ENCODE measurements around the gene MTR. TPM values are rescaled to one million over a fixed set of nuclear protein-coding genes. Genes with fewer than 3 reads are reported as not detected.

Gene MTR
- total RNA-seq, 1 experiment from 2014 or later = 27.5 TPM

DNA sequence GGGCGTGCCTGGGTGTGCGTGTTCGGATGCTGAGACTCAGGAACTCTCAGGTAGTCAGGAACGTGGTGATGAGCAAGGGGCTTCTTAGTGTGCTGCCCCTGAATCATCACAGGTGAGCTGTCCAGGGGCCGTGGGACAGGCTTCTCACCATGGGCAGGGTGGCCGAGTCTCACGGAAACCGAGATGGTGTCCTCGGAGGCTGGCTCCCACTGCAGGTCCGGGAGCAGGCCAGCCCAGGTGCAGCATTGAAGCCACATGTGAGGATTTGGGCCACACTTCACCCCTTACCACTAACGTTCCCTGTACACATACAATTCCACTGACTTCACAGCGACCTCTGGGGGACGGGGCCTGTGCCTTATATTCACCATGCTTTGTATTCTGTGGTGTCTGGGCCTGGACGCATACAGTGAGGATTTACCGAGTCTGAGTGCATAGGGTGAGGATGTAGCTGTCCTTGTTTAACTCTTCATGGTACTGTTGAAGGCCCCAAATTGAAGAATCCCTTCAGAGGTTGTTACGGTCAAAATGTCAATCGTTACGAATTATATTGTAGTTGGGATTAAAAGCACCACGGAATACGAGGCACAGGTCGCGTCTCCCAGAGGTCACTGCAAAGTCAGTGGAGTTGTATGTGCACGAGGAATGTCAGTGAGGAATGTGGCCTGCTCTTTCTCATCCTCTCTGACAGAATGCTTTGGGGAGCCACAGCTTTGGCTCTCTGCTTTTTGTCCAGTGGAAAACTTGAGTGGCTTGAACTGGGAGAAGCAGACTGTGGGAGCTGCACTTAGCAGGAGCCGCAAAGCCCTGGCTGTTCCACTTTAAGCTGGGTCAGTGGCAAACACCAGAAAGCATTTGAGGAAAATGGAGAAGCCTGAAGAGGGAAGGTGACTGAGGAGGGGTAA lies 95.3 kb downstream of the MTR start:
- H3K27me3 Mint-ChIP-seq (ENCODE audit: low read depth) = no peaks in the 10 kb centered on the region
- ChIA-PET CTCF (no interaction called here), POLR2A (no interaction called here)
- H3K9me3 Mint-ChIP-seq = no peaks in the 10 kb centered on the region
- DNase-seq (ENCODE audit: low spot score) = no peak
- TF ChIP-seq PRRX2 (CRISPR knock-in tag; IDR thresholded peaks at IDR 0.05) = no peak
- TF ChIP-seq, protein P1, sequence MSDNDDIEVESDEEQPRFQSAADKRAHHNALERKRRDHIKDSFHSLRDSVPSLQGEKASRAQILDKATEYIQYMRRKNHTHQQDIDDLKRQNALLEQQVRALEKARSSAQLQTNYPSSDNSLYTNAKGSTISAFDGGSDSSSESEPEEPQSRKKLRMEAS (CRISPR knock-in tag; IDR thresholded peaks at IDR 0.05) = no peak
- no peak for TF ChIP-seq ATF1 (CRISPR knock-in tag; IDR thresholded peaks at IDR 0.05)
- no peak for TF ChIP-seq E2F4 (CRISPR knock-in tag; IDR thresholded peaks at IDR 0.05; ENCODE audit: borderline replicate concordance, low read depth)
- TF ChIP-seq NFATC4 (CRISPR knock-in tag; IDR thresholded peaks at IDR 0.05) = no peak
- TF ChIP-seq, protein P2, sequence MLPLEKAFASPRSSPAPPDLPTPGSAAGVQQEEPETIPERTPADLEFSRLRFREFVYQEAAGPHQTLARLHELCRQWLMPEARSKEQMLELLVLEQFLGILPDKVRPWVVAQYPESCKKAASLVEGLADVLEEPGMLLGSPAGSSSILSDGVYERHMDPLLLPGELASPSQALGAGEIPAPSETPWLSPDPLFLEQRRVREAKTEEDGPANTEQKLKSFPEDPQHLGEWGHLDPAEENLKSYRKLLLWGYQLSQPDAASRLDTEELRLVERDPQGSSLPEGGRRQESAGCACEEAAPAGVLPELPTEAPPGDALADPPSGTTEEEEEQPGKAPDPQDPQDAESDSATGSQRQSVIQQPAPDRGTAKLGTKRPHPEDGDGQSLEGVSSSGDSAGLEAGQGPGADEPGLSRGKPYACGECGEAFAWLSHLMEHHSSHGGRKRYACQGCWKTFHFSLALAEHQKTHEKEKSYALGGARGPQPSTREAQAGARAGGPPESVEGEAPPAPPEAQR (CRISPR knock-in tag; IDR thresholded peaks at IDR 0.05) = no peak
- TF ChIP-seq OVOL2 (CRISPR knock-in tag; IDR thresholded peaks at IDR 0.05; ENCODE audit: borderline replicate concordance) = no peak
- no peaks in the 10 kb centered on the region for H3K4me1 Mint-ChIP-seq
- peak overlapping the region; percentile 63 for H3K27ac Mint-ChIP-seq
- H3K4me3 Mint-ChIP-seq = no peak overlapping the region
- peaks cover 55% of the 10 kb centered on the region for H3K36me3 Mint-ChIP-seq
- peak; percentile 58 for ATAC-seq

DNA sequence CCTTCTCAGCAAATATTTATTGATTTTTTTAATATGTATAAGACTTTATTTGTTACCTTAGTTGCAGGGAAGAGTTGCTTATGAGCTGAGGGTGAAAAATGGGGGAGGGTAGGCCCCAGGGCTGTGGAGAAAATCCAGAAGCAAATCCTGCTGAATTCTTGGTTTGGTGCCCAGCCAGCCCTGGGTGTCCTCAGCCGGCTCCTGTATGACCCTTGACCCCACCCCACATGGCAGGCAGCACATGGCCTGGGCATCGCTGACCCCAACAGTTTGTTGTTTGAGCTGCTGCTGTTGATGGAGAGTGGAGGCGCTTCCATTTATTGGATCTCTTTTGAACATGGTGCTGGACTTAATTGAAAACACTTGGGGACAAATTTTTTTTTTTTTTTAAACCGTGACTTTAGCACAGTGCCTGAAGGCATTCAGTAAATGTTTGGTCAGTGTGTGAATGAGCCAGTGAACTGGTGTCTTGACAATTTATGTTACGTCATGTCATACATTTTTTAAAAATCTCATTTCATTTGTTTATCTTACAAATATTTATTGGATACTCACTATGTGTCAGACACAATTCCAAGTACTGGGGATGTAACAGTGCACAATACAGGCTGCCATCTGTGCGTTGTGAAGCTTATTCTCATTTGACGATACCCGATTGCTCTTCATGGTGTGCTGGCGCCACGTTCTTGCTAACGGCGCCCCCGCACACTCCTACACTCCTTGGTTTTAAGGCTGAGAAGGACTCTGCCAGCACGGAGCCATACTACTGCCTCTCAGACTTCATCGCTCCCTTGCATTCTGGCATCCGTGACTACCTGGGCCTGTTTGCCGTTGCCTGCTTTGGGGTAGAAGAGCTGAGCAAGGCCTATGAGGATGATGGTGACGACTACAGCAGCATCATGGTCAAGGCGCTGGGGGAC lies 98.8 kb downstream of the MTR start:
- H3K27ac Mint-ChIP-seq = no peak overlapping the region
- TF ChIP-seq NR3C1 (CRISPR knock-in tag; conservative IDR thresholded peaks at IDR 0.05; ENCODE audit: low read depth) = no peak
- TF ChIP-seq EMX1 (CRISPR knock-in tag; IDR thresholded peaks at IDR 0.05) = no peak
- no peak for TF ChIP-seq ATF3 (CRISPR knock-in tag; conservative IDR thresholded peaks at IDR 0.05)
- TF ChIP-seq, protein P3, sequence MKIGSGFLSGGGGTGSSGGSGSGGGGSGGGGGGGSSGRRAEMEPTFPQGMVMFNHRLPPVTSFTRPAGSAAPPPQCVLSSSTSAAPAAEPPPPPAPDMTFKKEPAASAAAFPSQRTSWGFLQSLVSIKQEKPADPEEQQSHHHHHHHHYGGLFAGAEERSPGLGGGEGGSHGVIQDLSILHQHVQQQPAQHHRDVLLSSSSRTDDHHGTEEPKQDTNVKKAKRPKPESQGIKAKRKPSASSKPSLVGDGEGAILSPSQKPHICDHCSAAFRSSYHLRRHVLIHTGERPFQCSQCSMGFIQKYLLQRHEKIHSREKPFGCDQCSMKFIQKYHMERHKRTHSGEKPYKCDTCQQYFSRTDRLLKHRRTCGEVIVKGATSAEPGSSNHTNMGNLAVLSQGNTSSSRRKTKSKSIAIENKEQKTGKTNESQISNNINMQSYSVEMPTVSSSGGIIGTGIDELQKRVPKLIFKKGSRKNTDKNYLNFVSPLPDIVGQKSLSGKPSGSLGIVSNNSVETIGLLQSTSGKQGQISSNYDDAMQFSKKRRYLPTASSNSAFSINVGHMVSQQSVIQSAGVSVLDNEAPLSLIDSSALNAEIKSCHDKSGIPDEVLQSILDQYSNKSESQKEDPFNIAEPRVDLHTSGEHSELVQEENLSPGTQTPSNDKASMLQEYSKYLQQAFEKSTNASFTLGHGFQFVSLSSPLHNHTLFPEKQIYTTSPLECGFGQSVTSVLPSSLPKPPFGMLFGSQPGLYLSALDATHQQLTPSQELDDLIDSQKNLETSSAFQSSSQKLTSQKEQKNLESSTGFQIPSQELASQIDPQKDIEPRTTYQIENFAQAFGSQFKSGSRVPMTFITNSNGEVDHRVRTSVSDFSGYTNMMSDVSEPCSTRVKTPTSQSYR (CRISPR knock-in tag; IDR thresholded peaks at IDR 0.05) = no peak
- TF ChIP-seq, protein P4, sequence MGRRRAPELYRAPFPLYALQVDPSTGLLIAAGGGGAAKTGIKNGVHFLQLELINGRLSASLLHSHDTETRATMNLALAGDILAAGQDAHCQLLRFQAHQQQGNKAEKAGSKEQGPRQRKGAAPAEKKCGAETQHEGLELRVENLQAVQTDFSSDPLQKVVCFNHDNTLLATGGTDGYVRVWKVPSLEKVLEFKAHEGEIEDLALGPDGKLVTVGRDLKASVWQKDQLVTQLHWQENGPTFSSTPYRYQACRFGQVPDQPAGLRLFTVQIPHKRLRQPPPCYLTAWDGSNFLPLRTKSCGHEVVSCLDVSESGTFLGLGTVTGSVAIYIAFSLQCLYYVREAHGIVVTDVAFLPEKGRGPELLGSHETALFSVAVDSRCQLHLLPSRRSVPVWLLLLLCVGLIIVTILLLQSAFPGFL (CRISPR knock-in tag; IDR thresholded peaks at IDR 0.05; ENCODE audit: borderline replicate concordance) = no peak
- no peak for TF ChIP-seq HMGA2 (CRISPR knock-in tag; IDR thresholded peaks at IDR 0.05)
- no peak for TF ChIP-seq IRF1 (CRISPR knock-in tag; IDR thresholded peaks at IDR 0.05)
- TF ChIP-seq ELF4 (CRISPR knock-in tag; IDR thresholded peaks at IDR 0.05; ENCODE audit: low read depth) = no peak
- no peak for TF ChIP-seq RORB (CRISPR knock-in tag; IDR thresholded peaks at IDR 0.05)
- no peak for TF ChIP-seq ZNF121 (CRISPR knock-in tag; IDR thresholded peaks at IDR 0.05)
- TF ChIP-seq ATF1 (CRISPR knock-in tag; IDR thresholded peaks at IDR 0.05) = no peak
- TF ChIP-seq, protein P5, sequence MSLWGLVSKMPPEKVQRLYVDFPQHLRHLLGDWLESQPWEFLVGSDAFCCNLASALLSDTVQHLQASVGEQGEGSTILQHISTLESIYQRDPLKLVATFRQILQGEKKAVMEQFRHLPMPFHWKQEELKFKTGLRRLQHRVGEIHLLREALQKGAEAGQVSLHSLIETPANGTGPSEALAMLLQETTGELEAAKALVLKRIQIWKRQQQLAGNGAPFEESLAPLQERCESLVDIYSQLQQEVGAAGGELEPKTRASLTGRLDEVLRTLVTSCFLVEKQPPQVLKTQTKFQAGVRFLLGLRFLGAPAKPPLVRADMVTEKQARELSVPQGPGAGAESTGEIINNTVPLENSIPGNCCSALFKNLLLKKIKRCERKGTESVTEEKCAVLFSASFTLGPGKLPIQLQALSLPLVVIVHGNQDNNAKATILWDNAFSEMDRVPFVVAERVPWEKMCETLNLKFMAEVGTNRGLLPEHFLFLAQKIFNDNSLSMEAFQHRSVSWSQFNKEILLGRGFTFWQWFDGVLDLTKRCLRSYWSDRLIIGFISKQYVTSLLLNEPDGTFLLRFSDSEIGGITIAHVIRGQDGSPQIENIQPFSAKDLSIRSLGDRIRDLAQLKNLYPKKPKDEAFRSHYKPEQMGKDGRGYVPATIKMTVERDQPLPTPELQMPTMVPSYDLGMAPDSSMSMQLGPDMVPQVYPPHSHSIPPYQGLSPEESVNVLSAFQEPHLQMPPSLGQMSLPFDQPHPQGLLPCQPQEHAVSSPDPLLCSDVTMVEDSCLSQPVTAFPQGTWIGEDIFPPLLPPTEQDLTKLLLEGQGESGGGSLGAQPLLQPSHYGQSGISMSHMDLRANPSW (CRISPR knock-in tag; conservative IDR thresholded peaks at IDR 0.05; ENCODE audit: low read depth) = no peak

More for the DNA sequence above, 98.8 kb downstream of the MTR start:
- H3K4me1 Mint-ChIP-seq = no peaks in the 10 kb centered on the region
- DNase-seq (ENCODE audit: low spot score) = no peak
- CTCF ChIA-PET = no interaction called here
- no peak overlapping the region for H3K4me3 Mint-ChIP-seq
- POLR2A ChIA-PET = interaction anchor here (0.5 kb wide), 1 partner anchor 538 kb away, joined by 3 read pairs; no protein-coding TSS in a partner anchor
- no peaks in the 10 kb centered on the region for H3K27me3 Mint-ChIP-seq (ENCODE audit: low read depth)
- H3K9me3 Mint-ChIP-seq = no peaks in the 10 kb centered on the region
- ATAC-seq = no peak
- peaks cover 71% of the 10 kb centered on the region for H3K36me3 Mint-ChIP-seq

Measured in WTC11 (cell line).